Neural cell (in vitro differentiated cells): ENCODE results near the gene PAXIP1. TPM values are rescaled to one million over a fixed set of nuclear protein-coding genes. Genes with fewer than 3 reads are reported as not detected.

Source experiments
- H2AFZ ChIP-seq: fragments of 200-600, 300-800 bp; sonication (generic), shearing (Covaris generic); 2 replicates; pipeline ENCODE4 v1.6.0; 2014; ENCODE audit warnings: low read depth, mild to moderate bottlenecking, antibody characterized with exemption, low read length, moderate library complexity
- H3F3A ChIP-seq: fragments of 200-600 bp; shearing (Covaris generic); 2 replicates; pipeline ENCODE4 v1.6.1; 2016; ENCODE audit warnings: mild to moderate bottlenecking, moderate library complexity, mixed read lengths, antibody characterized with exemption, low read length; ENCODE audit not compliant: insufficient read depth, poor library complexity, severe bottlenecking
- H3K27ac ChIP-seq: fragments of 200-600, 300-800 bp; sonication (generic), shearing (Covaris generic); 2 replicates; pipeline ENCODE4 v1.5.1; 2014; ENCODE audit warnings: mild to moderate bottlenecking, low read length, moderate library complexity
- H3K27me3 ChIP-seq: fragments of 300-800, 200-600 bp; sonication (generic), shearing (Covaris generic); 2 replicates; pipeline ENCODE4 v1.6.0; 2014; ENCODE audit warnings: mild to moderate bottlenecking, low read depth, low read length, moderate library complexity; ENCODE audit not compliant: insufficient read depth
- H3K36me3 ChIP-seq: fragments of 300-800, 200-600 bp; sonication (generic), shearing (Covaris generic); 2 replicates; pipeline ENCODE4 v1.5.1; 2014; ENCODE audit warnings: mild to moderate bottlenecking, antibody characterized with exemption, low read length, moderate library complexity; ENCODE audit not compliant: insufficient read depth
- H3K4me2 ChIP-seq: fragments of 300-800, 200-600 bp; sonication (generic), shearing (Covaris generic); 2 replicates; pipeline ENCODE4 v1.6.0; 2014; ENCODE audit warnings: mild to moderate bottlenecking, low read length
- H3K4me3 ChIP-seq: fragments of 300-800, 200-600 bp; sonication (generic), shearing (Covaris generic); 2 replicates; pipeline ENCODE4 v1.5.1; 2014; ENCODE audit warnings: mild to moderate bottlenecking, low read length, moderate library complexity
- H3K79me2 ChIP-seq: fragments of 200-600 bp; shearing (Covaris generic); replicated peaks from 2 replicates; pipeline ENCODE4 v1.6.0; 2014; ENCODE audit warnings: mild to moderate bottlenecking, low read length, moderate library complexity; ENCODE audit not compliant: insufficient read depth
- H3K9ac ChIP-seq: fragments of 300-800, 200-600 bp; sonication (generic), shearing (Covaris generic); 2 replicates; pipeline ENCODE4 v1.6.1; 2016; ENCODE audit warnings: mild to moderate bottlenecking, low read length, mixed read lengths
- H3K9me2 ChIP-seq: fragments of 200-600 bp; shearing (Covaris generic); 2 replicates; pipeline ENCODE4 v1.6.1; 2016; ENCODE audit warnings: mild to moderate bottlenecking, low read length, mixed read lengths; ENCODE audit not compliant: insufficient read depth
- H3K9me3 ChIP-seq: fragments of 200-600, 300-800 bp; sonication (generic), shearing (Covaris generic); 2 replicates; pipeline ENCODE4 v1.6.1; 2016; ENCODE audit warnings: mild to moderate bottlenecking, mixed run types, low read length, moderate library complexity, mixed read lengths
- H4K20me1 ChIP-seq: fragments of 200-600 bp; shearing (Covaris generic); 2 replicates; pipeline ENCODE4 v1.6.1; 2016; ENCODE audit warnings: mild to moderate bottlenecking, mixed run types; ENCODE audit not compliant: insufficient read depth
- EP300 ChIP-seq: fragments of 450-650 bp; conservative IDR thresholded peaks from 2 replicates; pipeline ENCODE4 v1.6.1; 2014; ENCODE audit warnings: antibody characterized with exemption, mild to moderate bottlenecking, moderate library complexity; ENCODE audit not compliant: poor library complexity, severe bottlenecking
- EZH2 ChIP-seq: fragments of 200-600, 300-800 bp; shearing (Covaris generic), sonication (generic); IDR thresholded peaks from 2 replicates; pipeline ENCODE4 v1.6.1; 2014; ENCODE audit warnings: antibody characterized with exemption, low read length, borderline replicate concordance, mild to moderate bottlenecking; ENCODE audit not compliant: insufficient read depth, poor library complexity, severe bottlenecking
- MXI1 ChIP-seq: fragments of 450-650 bp; conservative IDR thresholded peaks from 2 replicates; pipeline ENCODE4 v1.6.1; 2014; ENCODE audit warnings: antibody characterized with exemption, mild to moderate bottlenecking; ENCODE audit not compliant: poor library complexity, severe bottlenecking
- POLR2AphosphoS5 ChIP-seq: IDR thresholded peaks from 2 replicates; pipeline ENCODE4 v1.6.1; 2012
- RAD21 ChIP-seq: fragments of 450-650 bp; conservative IDR thresholded peaks from 2 replicates; pipeline ENCODE4 v1.6.1; 2014; ENCODE audit warnings: antibody characterized with exemption, mild to moderate bottlenecking, moderate library complexity
- SMC3 ChIP-seq: fragments of 450-650 bp; conservative IDR thresholded peaks from 2 replicates; pipeline ENCODE4 v1.6.1; 2014; ENCODE audit warnings: antibody characterized with exemption, mild to moderate bottlenecking, moderate library complexity; ENCODE audit not compliant: poor library complexity
- TAF1 ChIP-seq: IDR thresholded peaks from 2 replicates; pipeline ENCODE4 v1.6.1; 2012; ENCODE audit warnings: low read depth
- polyA plus RNA-seq: library from polyadenylated mRNA; depleted of rRNA; stranded (reverse); fragments of >200 nt; gene quantifications from 2 replicates; pipeline ENCODE4 v1.2.3, GENCODE V29; 2014
- TF ChIP-seq, protein P1 (sequence below): IDR thresholded peaks from 2 replicates; pipeline ENCODE4 v1.6.1; 2012; ENCODE audit warnings: borderline replicate concordance
- TF ChIP-seq, protein P2 (sequence below): fragments of 450-650 bp; IDR thresholded peaks from 2 replicates; pipeline ENCODE4 v1.5.1; 2014; ENCODE audit warnings: antibody characterized with exemption, mild to moderate bottlenecking, moderate library complexity; ENCODE audit not compliant: poor library complexity, severe bottlenecking

The PAXIP1 gene
- polyA plus RNA-seq, 1 donor from 2014 or later, result 14.4 TPM

DNA sequence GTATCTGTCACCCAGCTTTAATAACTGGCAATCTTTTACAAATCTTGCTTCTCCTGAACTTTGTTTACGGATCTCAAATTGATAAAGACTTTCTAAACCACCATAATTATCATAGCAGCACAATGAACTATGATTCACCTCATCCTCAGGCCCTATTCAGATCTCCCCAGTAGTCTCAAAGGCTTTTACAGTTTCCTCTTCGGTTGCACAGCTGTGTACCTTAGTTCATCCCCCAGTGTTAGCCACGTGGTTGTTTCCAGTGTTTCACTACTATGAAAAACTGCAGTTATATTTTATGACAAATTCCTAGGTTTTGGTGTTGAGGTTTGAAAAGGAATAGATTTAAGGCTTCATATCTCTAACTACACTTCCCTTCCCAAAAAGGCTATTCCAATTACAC is 24.9 kb downstream of the PAXIP1 start:
- H3K9me3 ChIP-seq, result no peaks in the 10 kb centered on the region
- H3K27me3 ChIP-seq, result no peaks in the 10 kb centered on the region
- TF ChIP-seq EP300 (no peak), EZH2 (no peak), POLR2AphosphoS5 (no peak), TAF1 (no peak), RAD21 (no peak), MXI1 (no peak), SMC3 (no peak)
- TF ChIP-seq, protein P1, sequence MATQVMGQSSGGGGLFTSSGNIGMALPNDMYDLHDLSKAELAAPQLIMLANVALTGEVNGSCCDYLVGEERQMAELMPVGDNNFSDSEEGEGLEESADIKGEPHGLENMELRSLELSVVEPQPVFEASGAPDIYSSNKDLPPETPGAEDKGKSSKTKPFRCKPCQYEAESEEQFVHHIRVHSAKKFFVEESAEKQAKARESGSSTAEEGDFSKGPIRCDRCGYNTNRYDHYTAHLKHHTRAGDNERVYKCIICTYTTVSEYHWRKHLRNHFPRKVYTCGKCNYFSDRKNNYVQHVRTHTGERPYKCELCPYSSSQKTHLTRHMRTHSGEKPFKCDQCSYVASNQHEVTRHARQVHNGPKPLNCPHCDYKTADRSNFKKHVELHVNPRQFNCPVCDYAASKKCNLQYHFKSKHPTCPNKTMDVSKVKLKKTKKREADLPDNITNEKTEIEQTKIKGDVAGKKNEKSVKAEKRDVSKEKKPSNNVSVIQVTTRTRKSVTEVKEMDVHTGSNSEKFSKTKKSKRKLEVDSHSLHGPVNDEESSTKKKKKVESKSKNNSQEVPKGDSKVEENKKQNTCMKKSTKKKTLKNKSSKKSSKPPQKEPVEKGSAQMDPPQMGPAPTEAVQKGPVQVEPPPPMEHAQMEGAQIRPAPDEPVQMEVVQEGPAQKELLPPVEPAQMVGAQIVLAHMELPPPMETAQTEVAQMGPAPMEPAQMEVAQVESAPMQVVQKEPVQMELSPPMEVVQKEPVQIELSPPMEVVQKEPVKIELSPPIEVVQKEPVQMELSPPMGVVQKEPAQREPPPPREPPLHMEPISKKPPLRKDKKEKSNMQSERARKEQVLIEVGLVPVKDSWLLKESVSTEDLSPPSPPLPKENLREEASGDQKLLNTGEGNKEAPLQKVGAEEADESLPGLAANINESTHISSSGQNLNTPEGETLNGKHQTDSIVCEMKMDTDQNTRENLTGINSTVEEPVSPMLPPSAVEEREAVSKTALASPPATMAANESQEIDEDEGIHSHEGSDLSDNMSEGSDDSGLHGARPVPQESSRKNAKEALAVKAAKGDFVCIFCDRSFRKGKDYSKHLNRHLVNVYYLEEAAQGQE, result no peak
- TF ChIP-seq, protein P2, sequence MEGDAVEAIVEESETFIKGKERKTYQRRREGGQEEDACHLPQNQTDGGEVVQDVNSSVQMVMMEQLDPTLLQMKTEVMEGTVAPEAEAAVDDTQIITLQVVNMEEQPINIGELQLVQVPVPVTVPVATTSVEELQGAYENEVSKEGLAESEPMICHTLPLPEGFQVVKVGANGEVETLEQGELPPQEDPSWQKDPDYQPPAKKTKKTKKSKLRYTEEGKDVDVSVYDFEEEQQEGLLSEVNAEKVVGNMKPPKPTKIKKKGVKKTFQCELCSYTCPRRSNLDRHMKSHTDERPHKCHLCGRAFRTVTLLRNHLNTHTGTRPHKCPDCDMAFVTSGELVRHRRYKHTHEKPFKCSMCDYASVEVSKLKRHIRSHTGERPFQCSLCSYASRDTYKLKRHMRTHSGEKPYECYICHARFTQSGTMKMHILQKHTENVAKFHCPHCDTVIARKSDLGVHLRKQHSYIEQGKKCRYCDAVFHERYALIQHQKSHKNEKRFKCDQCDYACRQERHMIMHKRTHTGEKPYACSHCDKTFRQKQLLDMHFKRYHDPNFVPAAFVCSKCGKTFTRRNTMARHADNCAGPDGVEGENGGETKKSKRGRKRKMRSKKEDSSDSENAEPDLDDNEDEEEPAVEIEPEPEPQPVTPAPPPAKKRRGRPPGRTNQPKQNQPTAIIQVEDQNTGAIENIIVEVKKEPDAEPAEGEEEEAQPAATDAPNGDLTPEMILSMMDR, result no peak
- no peak overlapping the region for H3K27ac ChIP-seq
- H3F3A ChIP-seq, result no peaks in the 10 kb centered on the region
- H3K4me3 ChIP-seq, result no peak overlapping the region
- no peaks in the 10 kb centered on the region for H3K36me3 ChIP-seq
- H3K4me2 ChIP-seq, result no peak overlapping the region
- no peak overlapping the region for H3K9ac ChIP-seq
- no peaks in the 10 kb centered on the region for H4K20me1 ChIP-seq
- no peak overlapping the region for H2AFZ ChIP-seq
- H3K79me2 ChIP-seq, result no peaks in the 10 kb centered on the region
- no peaks in the 10 kb centered on the region for H3K9me2 ChIP-seq

DNA sequence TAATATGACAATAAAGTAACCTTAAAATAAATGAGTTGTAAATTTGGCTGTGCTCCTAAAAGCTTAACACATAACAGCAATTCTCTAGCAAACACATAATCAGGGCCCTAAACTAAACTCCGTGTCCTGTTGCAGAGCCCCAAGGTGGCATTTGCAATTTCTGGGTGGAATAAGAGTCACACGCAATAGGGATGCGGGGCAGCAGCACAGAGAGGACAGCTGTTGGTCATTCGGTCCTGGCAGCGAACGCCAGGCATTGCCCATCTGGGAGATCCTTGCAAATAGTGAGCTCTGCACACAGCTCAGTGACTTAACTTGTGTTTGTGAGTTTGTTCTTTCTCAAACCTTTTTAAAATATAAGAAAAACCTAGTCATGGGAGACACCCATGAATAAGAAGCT is 25.7 kb downstream of the PAXIP1 start:
- Histone ChIP-seq H3K9ac (no peak overlapping the region), H3K4me2 (no peak overlapping the region), H3K79me2 (no peaks in the 10 kb centered on the region), H3K9me3 (no peaks in the 10 kb centered on the region), H3K27me3 (no peaks in the 10 kb centered on the region), H3K27ac (no peak overlapping the region), H2AFZ (no peak overlapping the region), H3K36me3 (no peaks in the 10 kb centered on the region), H3F3A (no peaks in the 10 kb centered on the region), H4K20me1 (no peaks in the 10 kb centered on the region), H3K9me2 (no peaks in the 10 kb centered on the region), H3K4me3 (no peak overlapping the region)
- TF ChIP-seq, protein P2, result no peak
- no peak for TF ChIP-seq MXI1
- no peak for TF ChIP-seq SMC3
- TF ChIP-seq POLR2AphosphoS5, result no peak
- TF ChIP-seq EZH2, result no peak
- no peak for TF ChIP-seq RAD21
- TF ChIP-seq, protein P1, result no peak
- TF ChIP-seq TAF1, result no peak
- no peak for TF ChIP-seq EP300
